Type B pancreatic cell (in vitro differentiated cells): ENCODE results near the gene MYPN. TPM values are rescaled to one million over a fixed set of nuclear protein-coding genes. Genes with fewer than 3 reads are reported as not detected.

Experiments used
- DNase-seq: peaks from one replicate; pipeline ENCODE4 v3.0.0; 2021; ENCODE audit warnings: mixed read lengths; ENCODE audit not compliant: unreplicated experiment; ENCODE audit errors: extremely low spot score
- H3K27ac Mint-ChIP-seq: 2 replicates; pipeline ENCODE4 v1.8.0; 2021; ENCODE audit warnings: mild to moderate bottlenecking, mixed read lengths
- H3K27me3 Mint-ChIP-seq: 2 replicates; pipeline ENCODE4 v1.8.0; 2021; ENCODE audit warnings: mixed read lengths
- H3K36me3 Mint-ChIP-seq: 2 replicates; pipeline ENCODE4 v1.8.0; 2021; ENCODE audit warnings: mixed read lengths
- H3K4me1 Mint-ChIP-seq: one replicate; pipeline ENCODE4 v1.8.0; 2021; ENCODE audit warnings: mixed read lengths; ENCODE audit not compliant: unreplicated experiment
- H3K4me3 Mint-ChIP-seq: 2 replicates; pipeline ENCODE4 v1.8.0; 2021; ENCODE audit warnings: mild to moderate bottlenecking, mixed read lengths
- H3K9me3 Mint-ChIP-seq: 2 replicates; pipeline ENCODE4 v1.8.0; 2021; ENCODE audit warnings: mixed read lengths
- total RNA-seq: library from RNA; stranded (reverse); gene quantifications from 2 replicates; pipeline ENCODE4 v1.2.1, GENCODE V29; 2021; ENCODE audit warnings: low replicate concordance
- TF ChIP-seq, protein P1 (sequence below): fragments of 200-600 bp; sonication (generic); conservative IDR thresholded peaks from 2 replicates; pipeline ENCODE4 v1.5.0; 2021; ENCODE audit warnings: antibody characterized with exemption, mild to moderate bottlenecking

MYPN gene
- total RNA-seq, 1 donor from 2014 or later, result 0.14 TPM

DNA sequence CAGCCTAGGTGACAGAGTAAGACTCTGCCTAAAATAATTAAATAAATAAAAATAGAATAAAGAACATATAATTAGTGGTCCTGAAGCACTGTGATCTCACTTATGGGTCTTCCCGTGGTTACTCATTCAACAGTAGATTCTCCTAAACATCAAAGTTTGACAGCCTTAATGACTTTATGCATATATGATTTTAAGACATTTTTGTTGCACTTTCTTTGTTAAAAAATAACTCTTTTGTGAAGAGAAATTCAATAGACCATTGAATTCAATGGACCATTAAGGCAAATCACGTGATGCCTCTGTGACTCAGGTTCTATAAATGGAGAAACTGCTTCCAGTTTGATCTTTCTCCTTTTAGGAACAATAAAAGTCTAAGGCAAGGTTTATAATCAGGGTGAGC lies 63.0 kb downstream of the MYPN start:
- no peaks in the 10 kb centered on the region for H3K4me1 Mint-ChIP-seq
- no peaks in the 10 kb centered on the region for H3K36me3 Mint-ChIP-seq
- H3K27ac Mint-ChIP-seq, result no peak overlapping the region
- H3K4me3 Mint-ChIP-seq, result no peak overlapping the region
- no peaks in the 10 kb centered on the region for H3K9me3 Mint-ChIP-seq
- TF ChIP-seq, protein P1, sequence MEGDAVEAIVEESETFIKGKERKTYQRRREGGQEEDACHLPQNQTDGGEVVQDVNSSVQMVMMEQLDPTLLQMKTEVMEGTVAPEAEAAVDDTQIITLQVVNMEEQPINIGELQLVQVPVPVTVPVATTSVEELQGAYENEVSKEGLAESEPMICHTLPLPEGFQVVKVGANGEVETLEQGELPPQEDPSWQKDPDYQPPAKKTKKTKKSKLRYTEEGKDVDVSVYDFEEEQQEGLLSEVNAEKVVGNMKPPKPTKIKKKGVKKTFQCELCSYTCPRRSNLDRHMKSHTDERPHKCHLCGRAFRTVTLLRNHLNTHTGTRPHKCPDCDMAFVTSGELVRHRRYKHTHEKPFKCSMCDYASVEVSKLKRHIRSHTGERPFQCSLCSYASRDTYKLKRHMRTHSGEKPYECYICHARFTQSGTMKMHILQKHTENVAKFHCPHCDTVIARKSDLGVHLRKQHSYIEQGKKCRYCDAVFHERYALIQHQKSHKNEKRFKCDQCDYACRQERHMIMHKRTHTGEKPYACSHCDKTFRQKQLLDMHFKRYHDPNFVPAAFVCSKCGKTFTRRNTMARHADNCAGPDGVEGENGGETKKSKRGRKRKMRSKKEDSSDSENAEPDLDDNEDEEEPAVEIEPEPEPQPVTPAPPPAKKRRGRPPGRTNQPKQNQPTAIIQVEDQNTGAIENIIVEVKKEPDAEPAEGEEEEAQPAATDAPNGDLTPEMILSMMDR, result no peak
- no peaks in the 10 kb centered on the region for H3K27me3 Mint-ChIP-seq
- DNase-seq, result no peak

DNA sequence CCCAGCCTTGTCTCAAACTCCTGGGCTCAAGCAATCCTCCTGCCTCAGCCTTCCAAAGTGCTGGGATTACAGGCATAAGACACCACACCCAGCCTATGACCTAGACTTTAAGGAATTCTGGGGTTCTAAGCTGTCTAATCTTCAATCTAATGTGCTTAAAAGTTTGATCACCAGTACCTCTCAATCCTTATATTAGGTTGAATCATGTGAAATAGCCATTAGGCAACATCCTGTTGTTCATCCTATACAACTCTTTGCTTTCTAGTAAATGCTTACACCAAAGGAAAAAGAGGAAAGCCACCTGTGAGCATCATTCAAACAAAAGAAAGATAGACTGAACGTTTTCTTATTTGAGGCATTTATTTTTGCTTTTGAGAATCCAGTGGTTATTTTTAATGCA lies 66.7 kb downstream of the MYPN start:
- Mint-ChIP-seq H3K36me3 (no peaks in the 10 kb centered on the region), H3K4me3 (no peak overlapping the region), H3K9me3 (no peaks in the 10 kb centered on the region), H3K4me1 (no peaks in the 10 kb centered on the region), H3K27me3 (no peaks in the 10 kb centered on the region), H3K27ac (no peak overlapping the region)
- TF ChIP-seq, protein P1, result no peak
- no peak for DNase-seq

DNA sequence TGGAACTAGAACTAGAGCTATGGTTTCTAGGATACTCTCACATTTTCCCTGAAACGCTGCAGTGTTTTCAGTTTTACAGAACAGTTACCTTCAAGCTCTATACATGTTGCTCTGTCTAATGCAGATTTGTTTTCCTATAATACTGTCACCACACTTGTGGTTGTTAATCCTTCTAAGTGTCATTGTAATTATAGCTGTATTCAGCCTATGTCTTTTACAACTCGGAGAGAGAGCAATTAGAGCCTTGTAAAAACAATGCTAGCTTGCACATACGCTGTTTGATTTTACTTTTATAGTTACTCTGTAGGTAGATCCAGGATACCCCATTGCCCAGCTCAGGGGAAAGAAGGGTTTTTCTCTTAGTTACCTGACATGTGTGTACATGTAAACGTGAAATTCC lies 67.5 kb downstream of the MYPN start:
- Mint-ChIP-seq H3K4me1 (no peaks in the 10 kb centered on the region), H3K27me3 (no peaks in the 10 kb centered on the region), H3K9me3 (no peaks in the 10 kb centered on the region), H3K27ac (no peak overlapping the region), H3K4me3 (no peak overlapping the region), H3K36me3 (no peaks in the 10 kb centered on the region)
- TF ChIP-seq, protein P1, result no peak
- DNase-seq, result no peak

DNA sequence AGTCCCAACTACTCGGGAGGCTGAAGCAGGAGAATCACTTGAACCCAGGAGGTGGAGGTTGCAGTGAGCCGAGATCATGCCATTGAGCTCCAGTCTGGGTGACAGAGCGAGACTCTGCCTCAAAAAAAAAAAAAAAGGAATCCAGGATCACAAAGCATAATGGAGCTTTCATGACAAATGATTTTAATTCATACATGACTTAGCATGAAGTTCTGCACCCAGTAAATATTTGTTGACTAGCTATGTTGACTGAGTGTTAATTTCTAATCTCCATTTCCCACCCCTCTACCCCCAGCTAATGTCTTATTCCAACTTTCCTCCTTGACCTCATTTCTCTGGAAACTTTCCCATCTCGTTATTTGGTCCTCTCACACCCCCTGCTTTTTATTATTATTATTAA lies 69.3 kb downstream of the MYPN start:
- H3K36me3 Mint-ChIP-seq, result no peaks in the 10 kb centered on the region
- H3K27me3 Mint-ChIP-seq, result no peaks in the 10 kb centered on the region
- no peaks in the 10 kb centered on the region for H3K9me3 Mint-ChIP-seq
- no peak for DNase-seq
- H3K4me1 Mint-ChIP-seq, result no peaks in the 10 kb centered on the region
- TF ChIP-seq, protein P1, result no peak
- H3K27ac Mint-ChIP-seq, result no peak overlapping the region
- no peak overlapping the region for H3K4me3 Mint-ChIP-seq

DNA sequence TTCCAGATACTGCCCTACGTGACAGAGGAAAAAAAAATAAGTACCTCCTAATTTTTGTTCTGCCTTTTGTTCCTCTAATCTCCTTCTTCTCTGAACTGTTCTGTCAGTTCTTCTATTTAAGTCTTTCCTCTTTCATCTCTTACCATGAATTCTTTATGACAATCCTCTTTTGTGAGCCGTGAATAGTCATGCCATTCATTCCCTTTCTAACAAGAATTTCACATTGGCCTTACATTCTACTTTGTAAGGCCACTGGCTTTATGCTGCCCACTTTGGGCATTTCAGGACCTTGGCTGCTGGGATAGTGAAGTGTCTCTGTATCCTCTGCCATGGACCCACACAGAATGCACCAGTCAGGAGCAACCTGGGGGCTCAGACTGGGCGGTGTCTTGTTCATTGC lies 69.7 kb downstream of the MYPN start:
- Mint-ChIP-seq H3K27ac (no peak overlapping the region), H3K36me3 (no peaks in the 10 kb centered on the region), H3K4me1 (no peaks in the 10 kb centered on the region), H3K27me3 (no peaks in the 10 kb centered on the region), H3K4me3 (no peak overlapping the region), H3K9me3 (no peaks in the 10 kb centered on the region)
- TF ChIP-seq, protein P1, result no peak
- no peak for DNase-seq

DNA sequence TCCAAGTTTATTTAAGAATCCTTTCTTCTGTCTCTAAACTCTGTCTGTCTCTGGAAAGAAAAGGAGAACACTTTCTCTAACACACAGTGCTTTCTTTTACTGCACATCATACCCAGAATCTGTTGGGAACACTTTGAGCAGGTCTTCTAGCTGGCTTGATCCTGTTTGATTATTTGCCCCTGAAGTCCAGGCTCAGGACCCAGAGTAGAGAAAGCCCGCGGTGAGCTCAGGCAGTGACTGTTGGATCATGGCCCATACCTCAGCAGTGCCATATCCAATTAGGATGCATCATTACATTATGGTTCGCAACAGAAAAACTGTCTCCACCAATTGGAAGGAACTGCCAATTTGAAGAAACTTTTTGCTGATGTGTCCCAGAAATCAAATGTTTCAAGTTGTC lies 71.2 kb downstream of the MYPN start:
- H3K36me3 Mint-ChIP-seq, result no peaks in the 10 kb centered on the region
- TF ChIP-seq, protein P1, result no peak
- DNase-seq, result no peak
- no peak overlapping the region for H3K27ac Mint-ChIP-seq
- H3K4me3 Mint-ChIP-seq, result no peak overlapping the region
- H3K27me3 Mint-ChIP-seq, result no peaks in the 10 kb centered on the region
- no peaks in the 10 kb centered on the region for H3K9me3 Mint-ChIP-seq
- no peaks in the 10 kb centered on the region for H3K4me1 Mint-ChIP-seq
